Measurements from ENCODE around the gene NEUROD4. TPM values are rescaled to one million over a fixed set of nuclear protein-coding genes. Genes with fewer than 3 reads are reported as not detected.

Gene NEUROD4
- total RNA-seq, 2 donors from 2014 or later: not detected

GRCh38 chr12:54991161-54991990 lies 28.4 kb upstream of the NEUROD4 start:
- Histone ChIP-seq H3K4me3 (no peak overlapping the region), H3K27ac (no peak overlapping the region), H3K27me3 (no peaks in the 10 kb centered on the region), H3K4me1 (peaks cover 0 to 5% of the 10 kb centered on the region in 2 donors), H3K9me3 (no peaks in the 10 kb centered on the region), H3K36me3 (no peaks in the 10 kb centered on the region)
- DNase-seq (ENCODE audit: low spot score): no peak
- no peak for TF ChIP-seq CTCF (IDR thresholded peaks at IDR 0.05)

- TF ChIP-seq CTCF (IDR thresholded peaks at IDR 0.05): no peak
- DNase-seq (ENCODE audit: low spot score): no peak
- H3K27me3 ChIP-seq: no peaks in the 10 kb centered on the region
- H3K27ac ChIP-seq: no peak overlapping the region
- no peaks in the 10 kb centered on the region for H3K36me3 ChIP-seq
- H3K4me3 ChIP-seq: no peak overlapping the region
- no peaks in the 10 kb centered on the region for H3K9me3 ChIP-seq
- H3K4me1 ChIP-seq: peaks cover 0 to 5% of the 10 kb centered on the region in 2 donors
Observed at GRCh38 chr12:54991991-54992375, 27.8 kb upstream of the NEUROD4 start.

- H3K36me3 ChIP-seq: no peaks in the 10 kb centered on the region
- peak; percentile 81 to 90 for TF ChIP-seq CTCF (IDR thresholded peaks at IDR 0.05)
- no peaks in the 10 kb centered on the region for H3K27me3 ChIP-seq
- no peak overlapping the region for H3K4me3 ChIP-seq
- no peak overlapping the region for H3K27ac ChIP-seq
- DNase-seq (ENCODE audit: low spot score): no peak
- peaks cover 0 to 5% of the 10 kb centered on the region in 2 donors for H3K4me1 ChIP-seq
- H3K9me3 ChIP-seq: no peaks in the 10 kb centered on the region
Observed at GRCh38 chr12:54993181-54993835, 26.5 kb upstream of the NEUROD4 start.

GRCh38 chr12:54996205-54996604 lies 23.6 kb upstream of the NEUROD4 start:
- Histone ChIP-seq H3K4me3 (no peak overlapping the region), H3K27me3 (no peaks in the 10 kb centered on the region), H3K27ac (no peak overlapping the region), H3K36me3 (no peaks in the 10 kb centered on the region), H3K9me3 (no peaks in the 10 kb centered on the region), H3K4me1 (no peaks in the 10 kb centered on the region)
- no peak for DNase-seq (ENCODE audit: low spot score)
- TF ChIP-seq CTCF (IDR thresholded peaks at IDR 0.05): no peak

GRCh38 chr12:54997929-54998522 lies 21.7 kb upstream of the NEUROD4 start:
- Histone ChIP-seq H3K36me3 (no peaks in the 10 kb centered on the region), H3K9me3 (no peaks in the 10 kb centered on the region), H3K27ac (no peak overlapping the region), H3K4me1 (no peaks in the 10 kb centered on the region), H3K4me3 (no peak overlapping the region), H3K27me3 (no peaks in the 10 kb centered on the region)
- TF ChIP-seq CTCF (IDR thresholded peaks at IDR 0.05): no peak
- DNase-seq (ENCODE audit: low spot score): no peak

All from right atrium auricular region (tissue), 2 donors.